Fibroblast of peridontal ligament (primary cell): Measurements from ENCODE around the gene AUP1.

Experiments used
- DNase-seq: peaks from one replicate; pipeline ENCODE4 v3.0.0-alpha.2; 2010; ENCODE audit errors: extremely low read depth

The AUP1 gene

DNA sequence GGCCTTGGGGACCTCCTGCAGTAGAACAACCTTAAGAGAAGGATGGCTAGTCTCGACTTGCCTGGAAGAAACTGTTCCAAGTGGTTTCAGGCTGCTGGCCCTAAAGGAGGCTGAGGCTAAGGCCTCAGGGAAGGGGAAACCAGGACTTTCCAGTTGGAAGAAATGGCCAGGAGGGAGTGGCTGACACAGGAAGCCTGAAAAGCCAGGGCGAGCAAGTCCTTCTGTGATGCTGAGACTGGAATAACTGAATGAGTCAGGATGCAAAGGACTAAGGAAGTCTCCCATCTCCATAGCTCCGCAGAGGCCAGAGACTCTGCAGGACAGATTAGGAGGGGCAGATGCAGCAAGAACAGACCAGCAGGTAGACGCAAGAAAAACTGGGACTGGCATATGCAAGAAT, 7.6 kb upstream of the AUP1 start:
- DNase-seq, result peak; percentile 31

DNA sequence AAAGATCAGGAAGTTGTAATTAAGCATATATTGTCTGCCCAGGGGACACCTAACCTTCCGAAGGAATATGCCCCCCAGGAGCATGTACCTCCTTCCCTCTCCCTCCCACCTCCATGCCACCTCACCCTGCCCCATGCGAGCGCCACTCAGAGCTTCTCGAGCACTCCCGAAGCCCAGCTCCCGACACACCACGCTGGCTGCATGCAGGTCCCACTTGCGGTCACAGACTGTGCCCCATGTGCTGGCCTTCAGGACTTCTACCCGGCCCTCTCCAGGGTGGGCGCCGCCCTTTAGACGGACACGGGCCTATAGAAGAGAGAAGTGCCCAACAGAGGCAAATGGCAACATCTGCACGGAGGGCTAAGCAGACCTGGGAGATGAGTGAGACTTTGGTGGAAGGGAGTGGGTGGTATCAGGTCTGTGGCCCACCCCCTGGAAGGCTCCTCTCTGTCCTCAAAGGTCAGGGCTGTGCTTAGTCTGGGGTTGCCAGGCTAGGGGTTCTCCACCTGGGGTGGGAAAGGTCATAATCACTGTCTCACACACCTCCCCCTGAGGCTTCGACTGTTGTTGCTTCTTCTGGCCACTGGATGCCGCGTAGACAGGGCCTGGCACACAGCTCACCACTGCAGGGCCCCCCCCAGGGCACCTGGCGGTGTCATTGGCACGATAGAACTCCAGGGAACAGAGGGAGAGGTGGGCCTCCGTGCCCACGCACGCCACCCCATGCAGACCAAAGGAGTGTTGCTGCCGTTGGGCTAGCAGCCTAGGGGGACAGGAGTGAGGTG, 6.9 kb upstream of the AUP1 start:
- no peak for DNase-seq

DNA sequence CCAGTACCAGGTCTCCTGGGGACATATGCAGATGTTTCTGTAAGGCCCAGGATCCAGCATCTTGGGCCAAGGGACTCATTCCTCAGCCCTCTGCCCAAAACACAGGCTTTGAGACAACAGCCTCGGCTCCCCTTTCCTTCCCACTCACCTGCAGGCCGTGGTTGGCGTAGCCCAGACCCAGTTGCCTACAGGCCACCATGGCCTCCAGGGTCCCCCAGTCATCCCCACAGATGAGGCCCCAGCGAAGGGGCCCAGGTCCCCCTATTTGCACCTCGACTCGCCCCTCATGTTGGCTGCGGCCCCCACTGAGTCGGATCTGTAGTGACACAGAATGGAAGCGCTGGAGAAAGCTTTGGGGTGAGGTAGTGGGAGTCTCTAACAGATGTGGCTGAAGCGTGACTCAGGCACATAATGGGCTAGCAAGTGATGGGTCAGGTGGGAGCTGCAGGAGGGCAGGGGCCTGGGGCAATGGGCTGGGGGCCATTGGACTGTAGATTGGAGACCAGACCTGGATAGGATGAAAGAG, 6.0 kb upstream of the AUP1 start:
- no peak for DNase-seq

DNA sequence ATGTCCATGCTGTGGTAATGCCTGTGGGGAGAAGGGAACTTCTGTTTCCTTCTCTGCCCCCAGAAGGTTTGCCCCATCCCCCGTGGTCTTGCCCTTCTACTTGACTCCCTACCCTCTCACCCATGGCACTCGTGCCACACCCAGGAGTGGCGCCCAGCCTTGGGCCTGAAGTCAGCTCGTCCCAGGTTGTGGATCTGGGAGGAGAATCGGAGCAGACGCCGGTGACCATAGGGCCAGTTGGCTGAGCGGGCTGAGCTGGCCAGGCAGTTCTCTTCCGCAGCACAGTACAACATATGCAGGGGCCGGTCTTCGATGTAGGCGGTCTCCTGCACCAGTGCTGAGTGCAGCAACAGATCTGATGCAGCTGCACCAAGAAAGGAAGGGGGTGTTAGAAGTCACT, 4.9 kb upstream of the AUP1 start:
- DNase-seq, result no peak

DNA sequence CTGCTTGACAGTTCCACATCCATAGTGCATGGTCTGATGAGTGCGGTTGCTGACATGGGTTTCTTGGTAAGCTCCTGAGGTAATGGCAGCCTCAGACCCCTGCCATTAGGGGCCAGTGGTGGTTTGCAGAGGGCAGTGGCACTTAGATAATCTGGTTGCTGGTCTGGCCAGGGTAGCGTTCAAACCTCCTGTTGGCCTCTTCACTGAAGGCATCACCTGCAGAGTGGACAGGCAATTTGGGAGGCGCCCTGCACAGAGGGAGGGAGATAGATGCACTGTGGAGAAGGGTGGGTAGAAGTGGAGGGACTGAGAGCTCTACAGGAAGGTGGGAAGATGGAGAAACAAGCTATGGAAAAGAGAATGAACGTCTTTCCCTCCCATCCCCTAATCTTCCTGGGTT, 4.0 kb upstream of the AUP1 start:
- DNase-seq, result no peak

DNA sequence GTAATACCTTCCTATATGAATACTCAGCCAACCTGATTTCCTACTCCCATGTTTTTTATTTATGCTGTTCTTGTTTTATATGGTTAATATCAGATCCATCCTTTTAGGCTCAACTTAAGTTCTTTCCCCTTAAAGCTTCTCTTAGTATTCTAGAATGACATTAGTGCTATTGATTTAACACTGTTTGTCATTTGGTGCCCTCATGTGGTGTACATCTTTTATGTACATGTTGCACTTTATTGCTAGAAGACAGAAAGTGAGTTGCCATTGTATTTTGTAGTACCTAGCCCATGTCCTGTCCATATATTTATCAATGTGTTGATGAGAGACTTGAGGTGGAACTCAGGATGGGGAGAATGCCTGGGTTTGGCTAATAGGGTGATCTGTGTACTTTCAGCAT, 2.7 kb upstream of the AUP1 start:
- peak; percentile 78 for DNase-seq

DNA sequence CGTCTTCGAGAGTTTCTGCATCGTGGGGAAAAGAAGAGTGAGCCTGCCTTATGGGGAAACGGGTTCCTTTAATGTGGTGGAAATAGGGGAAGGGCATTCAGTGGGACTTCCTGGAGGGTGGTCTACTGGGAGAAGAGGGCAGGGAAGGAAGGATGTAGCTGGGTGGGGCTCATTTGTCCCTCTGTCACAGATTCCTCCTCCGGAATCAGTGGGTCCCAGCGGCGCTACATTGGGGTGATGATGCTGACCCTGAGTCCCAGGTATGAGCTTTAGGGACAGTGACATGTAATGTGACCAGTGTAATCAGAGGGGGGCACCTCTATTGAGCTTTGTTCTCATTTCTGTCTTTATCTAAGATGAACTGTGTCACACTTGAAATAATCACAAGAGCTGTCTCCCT, 2.2 kb upstream of the AUP1 start:
- no peak for DNase-seq

DNA sequence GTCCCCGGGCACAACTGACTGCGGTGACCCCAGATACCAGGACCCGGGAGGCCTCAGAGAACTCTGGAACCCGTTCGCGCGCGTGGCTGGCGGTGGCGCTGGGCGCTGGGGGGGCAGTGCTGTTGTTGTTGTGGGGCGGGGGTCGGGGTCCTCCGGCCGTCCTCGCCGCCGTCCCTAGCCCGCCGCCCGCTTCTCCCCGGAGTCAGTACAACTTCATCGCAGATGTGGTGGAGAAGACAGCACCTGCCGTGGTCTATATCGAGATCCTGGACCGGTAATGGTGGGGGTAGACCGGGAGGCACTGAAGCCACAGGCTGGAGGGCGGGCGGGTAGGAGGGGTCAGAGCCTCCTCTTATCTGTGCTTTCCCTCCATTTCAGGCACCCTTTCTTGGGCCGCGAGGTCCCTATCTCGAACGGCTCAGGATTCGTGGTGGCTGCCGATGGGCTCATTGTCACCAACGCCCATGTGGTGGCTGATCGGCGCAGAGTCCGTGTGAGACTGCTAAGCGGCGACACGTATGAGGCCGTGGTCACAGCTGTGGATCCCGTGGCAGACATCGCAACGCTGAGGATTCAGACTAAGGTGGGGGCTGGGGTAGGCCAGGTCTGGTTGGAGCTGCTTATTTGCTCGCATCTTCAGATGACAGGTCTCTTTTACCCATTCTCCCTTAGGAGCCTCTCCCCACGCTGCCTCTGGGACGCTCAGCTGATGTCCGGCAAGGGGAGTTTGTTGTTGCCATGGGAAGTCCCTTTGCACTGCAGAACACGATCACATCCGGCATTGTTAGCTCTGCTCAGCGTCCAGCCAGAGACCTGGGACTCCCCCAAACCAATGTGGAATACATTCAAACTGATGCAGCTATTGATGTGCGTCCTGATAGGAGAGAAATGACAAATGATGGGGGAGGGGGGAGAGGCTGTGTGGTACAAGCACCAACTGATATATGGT, 1.0 kb upstream of the AUP1 start:
- peak; percentile 36 for DNase-seq

DNA sequence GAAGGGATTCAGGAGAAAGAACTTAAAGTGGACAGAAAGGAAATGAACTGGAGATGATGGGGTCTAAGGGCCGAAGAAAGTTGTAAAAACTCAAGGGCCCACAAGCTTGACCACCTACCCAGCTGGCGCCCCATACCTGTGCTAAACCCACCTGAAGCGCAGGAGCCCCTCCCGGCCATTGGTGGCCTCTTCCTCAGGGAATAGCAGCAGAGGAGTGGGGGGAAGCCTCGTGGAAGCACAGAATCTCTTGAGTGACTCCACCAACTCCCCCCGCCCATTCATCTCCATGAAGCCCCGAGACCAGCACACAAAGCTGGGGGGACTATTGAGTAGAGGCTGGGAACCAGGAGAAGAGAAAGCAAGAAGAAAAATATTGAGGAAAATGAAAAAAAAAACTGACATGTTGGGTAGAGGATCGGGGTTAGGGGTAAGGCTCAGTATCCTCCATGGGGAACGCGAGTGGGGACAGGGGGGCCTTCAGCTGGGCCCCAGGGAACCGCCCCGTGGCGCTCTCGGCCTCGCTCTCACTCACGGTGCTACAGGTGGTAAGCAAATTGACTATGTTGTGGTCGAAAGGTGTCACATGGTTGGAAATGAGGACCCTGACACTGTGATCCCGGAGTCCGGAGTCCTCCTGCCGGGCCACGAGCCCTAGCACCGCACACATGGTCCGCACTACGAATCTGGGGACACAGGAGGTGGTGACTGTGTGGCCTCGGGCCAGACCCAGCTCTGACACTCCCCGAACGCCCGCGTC, 728 bp downstream of the AUP1 start:
- DNase-seq, result no peak

DNA sequence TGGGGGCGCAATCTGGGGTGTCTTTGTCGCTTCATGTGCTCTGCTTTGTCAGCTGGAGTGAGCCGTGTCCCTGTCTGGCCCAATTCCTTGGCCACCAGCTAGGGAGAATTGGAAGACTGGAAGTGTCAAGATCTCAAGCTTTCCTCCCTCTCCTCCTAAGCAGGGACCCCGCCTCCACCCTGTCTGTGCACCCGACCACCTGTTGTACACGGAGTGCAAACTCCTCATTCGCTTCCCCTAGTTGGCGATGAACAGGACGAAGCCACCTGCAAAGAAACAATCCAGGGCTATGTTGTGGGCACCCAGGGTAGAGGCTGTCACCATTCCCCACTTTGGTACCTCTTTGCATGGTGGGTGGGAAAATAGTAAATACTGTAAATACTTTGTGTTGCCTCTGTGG, 1.8 kb downstream of the AUP1 start:
- DNase-seq, result no peak

DNA sequence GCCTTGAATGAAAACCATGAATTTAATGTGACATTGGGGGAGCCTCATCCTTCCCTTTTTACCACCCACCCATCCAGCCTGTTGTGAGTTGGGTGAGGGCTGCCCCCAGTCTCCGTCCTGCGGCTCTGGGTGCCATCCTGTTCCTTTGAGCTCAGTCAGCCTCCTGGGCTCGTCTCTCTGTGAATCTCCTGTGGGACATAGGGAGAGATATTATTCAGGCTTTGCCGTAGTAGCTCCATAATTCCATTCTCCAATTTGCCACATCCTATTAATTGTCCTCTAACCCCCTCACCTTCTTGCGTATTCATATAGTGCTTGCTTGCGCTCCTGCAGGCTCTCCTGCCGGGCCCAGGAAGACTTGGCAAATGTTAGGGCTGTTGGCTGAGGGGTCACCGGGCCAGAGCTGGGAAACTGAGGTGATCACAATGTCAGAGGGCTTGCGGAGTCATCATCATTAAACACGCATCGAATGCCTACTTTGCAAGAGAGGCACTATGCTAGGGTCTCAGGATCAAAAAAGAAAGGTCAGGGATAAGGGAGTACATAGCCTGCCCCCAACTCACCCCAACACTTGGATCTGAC, 2.8 kb downstream of the AUP1 start:
- no peak for DNase-seq

DNA sequence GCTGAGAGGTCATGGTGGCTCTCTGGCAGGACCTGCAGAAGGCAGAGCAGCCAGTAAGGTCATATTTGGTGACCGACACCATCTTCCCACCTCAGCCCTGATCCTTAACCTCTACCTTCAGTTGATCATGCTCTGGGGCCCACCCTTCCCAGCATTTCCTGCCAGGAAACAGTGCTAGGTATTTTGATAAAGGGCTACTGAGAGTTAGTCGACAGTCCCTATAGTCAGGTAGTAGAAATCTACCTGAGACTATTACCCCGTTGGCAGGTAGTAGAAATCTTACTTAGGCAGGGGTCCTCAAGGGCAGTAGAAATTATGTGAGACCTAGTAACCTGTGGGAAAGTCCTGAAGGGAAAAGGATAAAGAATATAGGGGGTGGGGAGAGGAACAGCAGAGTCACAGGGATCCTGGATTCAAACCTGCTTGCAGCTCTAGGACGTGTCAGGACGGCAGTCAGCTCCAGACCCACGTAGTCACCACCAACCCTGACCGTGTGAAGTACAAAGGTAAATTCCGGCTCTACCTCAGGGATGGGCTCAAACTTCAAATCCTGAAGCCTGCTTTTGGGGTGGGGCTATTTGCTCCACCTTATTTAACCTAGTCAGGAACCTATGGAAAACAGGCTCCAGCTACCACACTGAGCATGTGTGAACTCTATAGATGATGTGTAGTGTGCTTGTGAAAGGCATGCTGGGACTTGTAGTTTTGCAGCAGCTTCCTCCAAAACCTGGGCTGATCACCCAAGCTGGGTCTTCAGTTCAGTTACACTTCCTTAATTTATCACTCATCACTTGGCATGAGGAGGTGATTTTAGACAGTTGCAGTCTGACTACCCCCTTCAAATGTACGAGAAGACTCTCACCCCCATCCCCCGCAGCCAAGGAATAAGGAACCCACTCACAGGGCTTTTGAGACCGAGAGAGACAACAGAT, 3.5 kb downstream of the AUP1 start, which contains the start of gene DQX1:
TSS of gene DQX1 (minus strand) at position 515 of the 932 bp plus-strand sequence. CDS start at position 13, 502 bp downstream.
- no peak for DNase-seq

DNA sequence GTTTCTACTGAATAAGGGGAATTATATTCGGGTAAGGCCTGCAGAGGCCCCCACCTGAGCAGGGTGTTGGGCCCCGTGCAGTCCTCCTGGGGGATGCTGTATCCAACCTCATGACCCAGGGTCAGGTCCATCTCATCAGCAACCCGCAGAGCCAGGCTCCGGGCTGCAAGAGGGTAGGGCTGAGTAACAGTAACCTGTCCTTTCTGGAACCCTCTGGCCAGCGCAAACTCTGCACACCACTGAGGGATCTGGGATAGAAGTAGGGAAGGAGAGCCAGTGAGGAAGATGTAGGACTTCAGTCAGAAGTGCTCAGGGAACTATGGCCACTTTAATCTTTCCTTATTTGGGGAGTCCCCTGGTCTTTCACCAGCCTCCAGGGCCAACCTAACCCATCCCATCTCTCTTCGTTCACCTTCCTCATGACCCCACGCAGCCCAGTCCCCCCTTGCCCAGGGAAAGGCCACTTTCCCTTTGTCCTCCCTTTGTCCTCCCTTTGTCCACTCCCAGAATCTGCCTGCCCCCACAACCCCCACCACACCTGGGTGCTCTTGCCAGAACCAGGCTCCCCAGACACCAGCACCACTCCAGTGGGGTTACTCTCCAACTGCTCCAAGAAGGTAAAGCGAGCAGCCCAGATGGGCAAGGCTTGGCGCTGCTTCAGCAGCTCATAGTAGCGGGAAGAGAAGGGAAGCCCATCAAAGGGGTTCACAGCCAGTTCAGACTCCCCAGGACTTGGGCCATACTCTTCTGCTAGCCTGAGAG, 4.4 kb downstream of the AUP1 start:
- no peak for DNase-seq

DNA sequence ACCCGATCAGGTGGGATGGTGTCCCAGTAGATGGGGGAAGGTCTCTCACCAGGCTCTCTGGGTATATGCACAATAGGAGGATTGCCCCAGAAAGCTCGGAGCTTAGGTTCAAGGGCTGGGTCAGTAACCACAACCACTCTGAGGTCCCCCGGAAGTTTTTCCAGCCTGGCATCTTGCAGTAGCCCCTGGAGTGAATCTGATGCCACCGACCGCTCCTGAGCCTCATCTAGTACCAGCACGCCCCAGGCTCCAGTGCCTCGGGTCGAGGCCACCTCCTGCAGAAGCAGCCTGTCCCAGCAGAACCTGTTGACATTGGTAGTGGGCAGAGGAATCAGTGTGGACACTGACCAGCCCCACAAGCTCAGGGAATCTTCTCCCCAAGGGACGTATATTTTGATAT, 5.5 kb downstream of the AUP1 start:
- no peak for DNase-seq

DNA sequence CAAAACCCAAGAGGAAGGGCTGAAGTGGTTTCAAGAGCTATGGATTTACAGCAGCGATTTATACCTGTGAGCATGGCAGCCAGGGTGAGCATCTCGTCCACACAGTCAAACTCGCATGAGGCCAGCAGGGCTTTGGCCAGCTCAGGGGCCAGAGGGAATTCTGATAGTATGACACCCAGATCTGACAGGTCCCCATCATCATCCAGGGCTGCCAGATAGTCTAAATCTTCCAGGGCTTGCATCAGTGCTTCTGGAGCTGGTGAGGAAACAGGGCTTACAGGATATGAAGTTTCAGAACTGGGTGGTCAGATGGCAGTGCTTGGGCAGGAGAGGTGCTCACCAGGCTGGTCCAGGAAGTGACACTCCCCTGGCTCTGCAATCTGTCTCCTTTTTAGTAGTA, 7.0 kb downstream of the AUP1 start:
- no peak for DNase-seq

DNA sequence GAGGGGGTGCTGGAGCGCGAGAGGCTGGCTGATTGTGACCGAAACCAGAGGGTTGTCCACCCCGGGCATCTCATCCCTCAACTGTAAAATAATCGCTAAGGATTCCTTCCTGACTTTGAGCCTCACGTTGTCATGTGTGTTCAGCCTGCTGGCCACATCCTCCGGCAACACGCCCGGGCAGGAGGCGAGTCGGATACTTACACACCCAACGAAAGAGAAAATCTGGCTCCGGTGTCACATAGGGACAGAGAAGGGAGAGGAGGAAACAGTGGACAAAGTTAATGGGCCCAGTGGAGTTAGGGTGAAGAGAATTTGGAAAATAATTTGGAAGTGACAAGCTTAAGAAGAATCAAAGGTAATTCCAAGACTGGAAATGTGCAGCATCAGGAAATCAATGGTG, 12.9 kb downstream of the AUP1 start:
- no peak for DNase-seq

DNA sequence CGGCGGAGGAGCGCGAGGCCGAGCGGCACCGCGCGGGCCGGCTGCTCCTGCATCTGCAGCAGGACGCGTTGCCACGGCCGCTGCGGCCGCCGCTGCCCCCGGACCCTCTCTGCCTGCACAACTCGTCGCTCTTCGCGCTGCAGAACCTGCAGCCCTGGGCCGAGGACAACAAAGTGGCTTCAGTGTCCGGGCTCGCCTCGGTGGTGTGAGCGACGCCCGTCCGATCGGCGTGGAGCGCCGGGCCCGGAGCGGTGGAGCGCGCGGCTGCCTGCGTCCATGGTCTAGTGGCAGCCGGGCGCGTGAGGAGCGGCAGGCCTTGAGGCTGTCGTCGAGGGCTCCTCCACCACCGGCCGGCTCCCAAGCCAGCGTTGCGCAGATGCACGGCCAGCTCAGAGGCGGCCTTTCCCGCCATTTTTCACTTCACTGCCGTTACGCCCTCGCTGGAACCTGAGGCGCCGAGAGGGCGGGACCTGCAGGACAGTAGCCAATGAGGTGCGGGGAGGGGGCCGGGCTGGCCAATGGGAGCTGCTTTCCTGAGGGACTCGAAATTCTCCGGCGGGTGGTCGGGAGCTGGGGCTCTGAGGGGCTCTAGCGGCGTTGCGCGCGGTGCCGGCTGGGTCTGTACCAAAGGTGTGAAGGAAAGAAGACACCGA, 13.4 kb downstream of the AUP1 start:
- DNase-seq, result no peak

DNA sequence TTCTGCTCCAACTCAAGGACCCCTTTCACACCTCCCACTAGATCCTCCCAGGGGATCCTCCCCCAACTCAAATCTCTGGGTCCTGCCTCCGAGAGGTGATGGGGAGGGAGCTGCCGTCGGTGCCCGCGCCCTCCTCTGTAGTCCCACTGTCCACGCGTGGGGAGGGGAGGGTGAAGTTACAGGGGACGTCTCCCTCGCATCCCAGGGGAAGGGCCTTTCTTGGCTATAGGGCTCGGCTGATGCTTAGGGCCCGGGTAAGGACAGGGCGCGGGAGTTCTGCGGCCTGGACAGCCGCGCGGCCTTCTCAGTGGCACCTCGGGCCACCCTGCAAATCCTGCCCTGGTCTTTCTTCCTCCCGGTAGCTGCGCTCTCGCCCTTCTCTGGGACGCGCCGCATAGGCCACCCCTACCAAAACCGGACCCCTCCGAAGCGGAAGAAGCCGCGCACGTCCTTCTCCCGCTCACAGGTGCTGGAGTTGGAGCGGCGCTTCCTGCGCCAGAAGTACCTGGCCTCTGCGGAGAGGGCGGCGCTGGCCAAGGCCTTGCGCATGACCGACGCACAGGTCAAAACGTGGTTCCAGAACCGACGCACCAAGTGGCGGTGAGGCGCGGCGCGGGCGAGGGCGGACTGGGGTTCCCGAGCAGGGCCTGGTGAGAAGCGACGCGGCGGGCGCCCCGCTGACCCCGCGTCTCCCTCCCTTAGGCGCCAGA, 14.1 kb downstream of the AUP1 start:
- DNase-seq, result no peak
